ENCODE data around the gene RIC8B. TPM values are rescaled to one million over a fixed set of nuclear protein-coding genes. Genes with fewer than 3 reads are reported as not detected.

RIC8B gene
- total RNA-seq, 1 donor from 2014 or later, result 22.1 TPM

- Mint-ChIP-seq H3K9me3 (no peaks in the 10 kb centered on the region), H3K4me1 (ENCODE audit: unreplicated experiment) (peaks cover 6% of the 10 kb centered on the region), H3K4me3 (no peak overlapping the region), H3K27ac (no peak overlapping the region), H3K36me3 (no peaks in the 10 kb centered on the region), H3K27me3 (peaks cover 4% of the 10 kb centered on the region)
- DNase-seq (ENCODE audit: extremely low spot score, unreplicated experiment), result no peak
- TF ChIP-seq CTCF (conservative IDR thresholded peaks at IDR 0.05), result no peak
These were observed 139.0 kb downstream of the RIC8B start for GRCh38 chr12:106913456-106913855.

GRCh38 chr12:106914796-106915634 lies 140.5 kb downstream of the RIC8B start:
- no peak for DNase-seq (ENCODE audit: extremely low spot score, unreplicated experiment)
- no peak overlapping the region for H3K27ac Mint-ChIP-seq
- no peaks in the 10 kb centered on the region for H3K9me3 Mint-ChIP-seq
- no peak overlapping the region for H3K4me3 Mint-ChIP-seq
- H3K27me3 Mint-ChIP-seq, result no peaks in the 10 kb centered on the region
- TF ChIP-seq CTCF (conservative IDR thresholded peaks at IDR 0.05), result no peak
- peaks cover 15% of the 10 kb centered on the region for H3K4me1 Mint-ChIP-seq (ENCODE audit: unreplicated experiment)
- H3K36me3 Mint-ChIP-seq, result no peaks in the 10 kb centered on the region

GRCh38 chr12:106915635-106916026 lies 141.1 kb downstream of the RIC8B start:
- DNase-seq (ENCODE audit: extremely low spot score, unreplicated experiment), result no peak
- no peak overlapping the region for H3K27ac Mint-ChIP-seq
- H3K27me3 Mint-ChIP-seq, result no peaks in the 10 kb centered on the region
- H3K9me3 Mint-ChIP-seq, result no peaks in the 10 kb centered on the region
- no peak for TF ChIP-seq CTCF (conservative IDR thresholded peaks at IDR 0.05)
- H3K4me1 Mint-ChIP-seq (ENCODE audit: unreplicated experiment), result peaks cover 15% of the 10 kb centered on the region
- no peak overlapping the region for H3K4me3 Mint-ChIP-seq
- H3K36me3 Mint-ChIP-seq, result no peaks in the 10 kb centered on the region

GRCh38 chr12:106917503-106917902 lies 143.0 kb downstream of the RIC8B start:
- no peaks in the 10 kb centered on the region for H3K36me3 Mint-ChIP-seq
- H3K27ac Mint-ChIP-seq, result no peak overlapping the region

GRCh38 chr12:106918746-106919145 lies 144.3 kb downstream of the RIC8B start:
- peak; percentile 83 for TF ChIP-seq CTCF (conservative IDR thresholded peaks at IDR 0.05)
- Mint-ChIP-seq H3K36me3 (no peaks in the 10 kb centered on the region), H3K4me1 (ENCODE audit: unreplicated experiment) (peaks cover 15% of the 10 kb centered on the region), H3K9me3 (no peaks in the 10 kb centered on the region), H3K27me3 (peaks cover 14% of the 10 kb centered on the region), H3K4me3 (no peak overlapping the region), H3K27ac (no peak overlapping the region)
- DNase-seq (ENCODE audit: extremely low spot score, unreplicated experiment), result no peak

More at GRCh38 chr12:106917503-106917902, 143.0 kb downstream of the RIC8B start:
- Mint-ChIP-seq H3K27me3 (peaks cover 6% of the 10 kb centered on the region), H3K9me3 (no peaks in the 10 kb centered on the region), H3K4me1 (ENCODE audit: unreplicated experiment) (peaks cover 15% of the 10 kb centered on the region), H3K4me3 (peak overlapping the region; percentile 53)
- DNase-seq (ENCODE audit: extremely low spot score, unreplicated experiment), result no peak
- no peak for TF ChIP-seq CTCF (conservative IDR thresholded peaks at IDR 0.05)

All from type B pancreatic cell (in vitro differentiated cells).